Rectal smooth muscle tissue (tissue), 1 donor: Measurements from ENCODE around the gene MADCAM1.

ENCODE experiments used
- H3K27ac ChIP-seq: one replicate; pipeline ENCODE4 v1.7.0; 2013; ENCODE audit warnings: low read depth, low read length, inconsistent platforms
- H3K27me3 ChIP-seq: one replicate; pipeline ENCODE4 v1.7.0; 2013; ENCODE audit warnings: low read length; ENCODE audit not compliant: control insufficient read depth, insufficient read depth
- H3K36me3 ChIP-seq: one replicate; pipeline ENCODE4 v1.7.0; 2013; ENCODE audit warnings: low read length; ENCODE audit not compliant: control insufficient read depth, insufficient read depth
- H3K4me1 ChIP-seq: one replicate; pipeline ENCODE4 v1.7.0; 2013; ENCODE audit warnings: low read length; ENCODE audit not compliant: control insufficient read depth, insufficient read depth
- H3K4me3 ChIP-seq: one replicate; pipeline ENCODE4 v1.7.0; 2013; ENCODE audit warnings: low read length
- H3K9ac ChIP-seq: one replicate; pipeline ENCODE4 v1.7.0; 2013; ENCODE audit warnings: low read length

The MADCAM1 gene

DNA sequence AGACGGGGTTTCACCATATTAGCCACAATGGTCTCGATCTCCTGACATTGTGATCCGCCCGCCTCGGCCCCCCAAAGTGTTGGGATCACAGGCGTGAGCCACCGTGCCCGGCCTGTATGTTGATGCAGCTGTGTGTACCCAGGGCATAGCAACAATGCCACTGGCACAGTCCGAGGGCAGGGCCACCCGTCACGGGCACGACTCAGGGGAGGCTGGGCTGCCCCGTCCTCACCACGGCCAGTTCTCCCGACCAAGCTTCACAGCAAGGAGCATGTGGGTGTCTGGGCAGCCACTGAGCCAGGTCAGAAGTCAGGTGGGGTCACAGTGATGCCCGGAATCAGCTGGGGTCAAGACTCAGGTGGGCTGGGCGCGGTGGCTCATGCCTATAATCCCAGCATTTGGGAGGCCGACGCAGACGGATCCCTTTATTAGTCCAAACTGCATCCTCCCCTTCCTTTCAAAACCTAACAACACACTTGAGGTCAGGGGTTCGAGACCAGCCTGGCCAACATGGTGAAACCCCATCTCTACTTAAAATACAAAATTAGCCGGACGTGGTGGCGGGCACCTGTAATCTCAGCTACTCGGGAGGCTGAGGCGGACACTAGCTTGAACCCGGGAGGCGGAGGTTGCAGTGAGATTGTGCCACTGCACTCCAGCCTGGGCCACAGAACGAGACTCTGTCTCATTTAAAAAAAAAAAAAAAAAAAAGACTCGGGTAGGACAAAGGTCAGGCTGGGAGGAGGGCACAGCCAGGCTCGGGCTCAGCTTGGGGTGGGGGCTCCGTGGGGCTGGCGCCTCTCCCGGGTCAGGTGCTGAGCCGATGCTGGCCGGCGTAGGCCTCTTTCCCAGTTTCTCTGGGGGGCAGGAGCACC, 34.1 kb downstream of the MADCAM1 start:
- Histone ChIP-seq H3K9ac (peak overlapping the region; percentile 40), H3K4me3 (peak overlapping the region; percentile 82), H3K27me3 (peaks cover 2% of the 10 kb centered on the region), H3K4me1 (peaks cover 18% of the 10 kb centered on the region), H3K27ac (peak overlapping the region; percentile 92), H3K36me3 (no peaks in the 10 kb centered on the region)

DNA sequence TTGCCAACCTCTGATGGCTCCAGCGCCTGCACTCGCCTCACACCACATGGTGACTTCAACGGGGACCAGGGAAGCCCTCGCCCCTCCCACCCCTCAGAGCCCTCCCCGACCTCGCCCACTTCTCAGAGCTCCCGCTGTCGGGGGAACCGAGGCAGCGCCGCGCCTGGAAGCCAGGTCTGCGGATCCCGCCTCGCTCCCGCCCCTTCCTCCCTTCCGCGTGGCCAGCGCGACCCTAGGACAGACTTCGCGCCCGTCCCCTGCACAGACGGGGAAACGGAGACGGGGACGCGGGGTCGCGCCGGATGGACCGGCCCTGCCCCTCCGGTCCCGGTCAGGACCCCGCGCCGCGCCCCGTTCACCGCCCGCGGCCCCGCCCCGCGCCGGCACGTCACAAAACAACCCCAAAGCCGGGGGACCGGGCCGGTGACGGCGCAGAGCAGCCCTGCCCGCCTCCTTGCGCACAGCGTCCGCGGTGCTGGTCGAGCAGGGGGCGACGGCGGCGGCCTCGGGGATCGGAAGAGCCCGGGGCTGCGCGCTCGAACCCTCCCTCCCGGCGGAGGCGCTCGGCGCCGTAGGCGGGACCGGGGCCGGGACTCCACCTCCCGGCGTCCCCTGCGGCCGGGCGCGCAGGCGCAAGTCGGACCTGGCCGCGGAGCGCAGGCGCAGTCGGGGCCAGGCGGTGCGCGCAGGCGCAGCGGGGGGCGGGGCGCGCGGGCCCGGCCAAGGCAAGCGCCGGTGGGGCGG, 34.9 kb downstream of the MADCAM1 start:
- Histone ChIP-seq H3K4me1 (peaks cover 21% of the 10 kb centered on the region), H3K4me3 (peak overlapping the region; percentile 82), H3K27me3 (peaks cover 2% of the 10 kb centered on the region), H3K36me3 (peaks cover 5% of the 10 kb centered on the region), H3K27ac (peak overlapping the region; percentile 92), H3K9ac (peak overlapping the region; percentile 40)

DNA sequence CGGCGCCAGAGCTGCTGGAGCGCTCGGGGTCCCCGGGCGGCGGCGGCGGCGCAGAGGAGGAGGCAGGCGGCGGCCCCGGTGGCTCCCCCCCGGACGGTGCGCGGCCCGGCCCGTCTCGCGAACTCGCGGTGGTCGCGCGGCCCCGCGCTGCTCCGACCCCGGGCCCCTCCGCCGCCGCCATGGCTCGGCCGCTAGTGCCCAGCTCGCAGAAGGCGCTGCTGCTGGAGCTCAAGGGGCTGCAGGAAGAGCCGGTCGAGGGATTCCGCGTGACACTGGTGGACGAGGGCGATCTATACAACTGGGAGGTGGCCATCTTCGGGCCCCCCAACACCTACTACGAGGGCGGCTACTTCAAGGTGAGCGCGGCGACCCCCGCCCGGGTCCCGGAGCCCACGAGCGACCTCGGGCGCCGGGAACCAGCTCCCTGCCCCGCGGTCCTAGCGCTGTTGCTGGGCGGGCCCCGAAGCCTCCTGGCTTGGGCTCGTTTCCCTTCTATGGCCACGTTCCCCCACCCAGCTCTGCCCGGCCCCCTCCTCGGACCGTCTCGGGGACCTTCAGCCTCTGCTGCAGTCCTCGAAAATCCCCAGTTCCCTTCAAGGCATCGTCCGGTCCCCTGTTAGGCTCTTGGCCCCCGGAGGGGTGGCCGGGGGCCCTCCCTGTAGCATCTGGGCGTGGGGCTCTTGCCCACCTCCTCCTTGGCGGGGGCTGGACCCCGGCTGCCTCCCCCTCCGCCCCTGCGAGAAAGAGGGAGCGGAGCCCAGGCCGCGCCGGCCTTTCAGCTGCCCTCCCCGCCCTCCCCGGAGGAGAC, 35.7 kb downstream of the MADCAM1 start, which contains the start of gene CDC34:
CDC34 (plus strand) TSS at position 8 of the 808 bp plus-strand sequence; CDS start at position 180, 172 bp downstream.
- Histone ChIP-seq H3K27me3 (no peaks in the 10 kb centered on the region), H3K4me1 (peaks cover 21% of the 10 kb centered on the region), H3K36me3 (peaks cover 12% of the 10 kb centered on the region), H3K27ac (peak within 1 kb of the TSS; percentile 92), H3K4me3 (peak within 1 kb of the TSS; percentile 93), H3K9ac (peak within 1 kb of the TSS; percentile 82)

GRCh38 chr19:532561-533363, 36.5 kb downstream of the MADCAM1 start:
- peak overlapping the region; percentile 93 for H3K4me3 ChIP-seq
- H3K27ac ChIP-seq = peak overlapping the region; percentile 83
- peaks cover 14% of the 10 kb centered on the region for H3K36me3 ChIP-seq
- no peaks in the 10 kb centered on the region for H3K27me3 ChIP-seq
- H3K9ac ChIP-seq = peak overlapping the region; percentile 82
- H3K4me1 ChIP-seq = peaks cover 21% of the 10 kb centered on the region

GRCh38 chr19:533364-534058, 37.2 kb downstream of the MADCAM1 start:
- H3K9ac ChIP-seq = peak overlapping the region; percentile 82
- peak overlapping the region; percentile 83 for H3K27ac ChIP-seq
- peak overlapping the region; percentile 93 for H3K4me3 ChIP-seq
- no peaks in the 10 kb centered on the region for H3K27me3 ChIP-seq
- peaks cover 21% of the 10 kb centered on the region for H3K4me1 ChIP-seq
- peaks cover 19% of the 10 kb centered on the region for H3K36me3 ChIP-seq

DNA sequence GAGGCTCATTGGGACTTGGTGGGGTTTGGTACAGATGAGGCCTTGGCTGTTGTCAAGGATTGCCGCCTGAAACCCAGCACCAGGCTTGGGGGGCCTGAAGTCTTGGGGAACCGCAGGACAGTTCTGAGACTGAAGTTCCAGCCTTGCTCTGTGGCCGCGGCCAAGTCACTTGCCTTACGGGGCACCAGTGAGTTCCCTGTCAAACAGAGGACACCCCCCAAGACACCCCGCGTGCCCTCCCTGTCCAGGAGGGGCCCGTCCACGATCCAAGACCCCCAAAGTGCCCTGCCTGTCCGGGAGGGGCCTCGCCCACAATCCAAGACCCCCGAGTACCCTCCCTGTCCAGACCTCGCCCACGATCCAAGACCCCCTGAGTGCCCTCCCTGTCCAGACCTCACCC, 37.8 kb downstream of the MADCAM1 start:
- peaks cover 21% of the 10 kb centered on the region for H3K4me1 ChIP-seq
- no peak overlapping the region for H3K9ac ChIP-seq
- peak overlapping the region; percentile 83 for H3K27ac ChIP-seq
- H3K4me3 ChIP-seq = peak overlapping the region; percentile 93
- H3K36me3 ChIP-seq = peaks cover 25% of the 10 kb centered on the region
- H3K27me3 ChIP-seq = no peaks in the 10 kb centered on the region

DNA sequence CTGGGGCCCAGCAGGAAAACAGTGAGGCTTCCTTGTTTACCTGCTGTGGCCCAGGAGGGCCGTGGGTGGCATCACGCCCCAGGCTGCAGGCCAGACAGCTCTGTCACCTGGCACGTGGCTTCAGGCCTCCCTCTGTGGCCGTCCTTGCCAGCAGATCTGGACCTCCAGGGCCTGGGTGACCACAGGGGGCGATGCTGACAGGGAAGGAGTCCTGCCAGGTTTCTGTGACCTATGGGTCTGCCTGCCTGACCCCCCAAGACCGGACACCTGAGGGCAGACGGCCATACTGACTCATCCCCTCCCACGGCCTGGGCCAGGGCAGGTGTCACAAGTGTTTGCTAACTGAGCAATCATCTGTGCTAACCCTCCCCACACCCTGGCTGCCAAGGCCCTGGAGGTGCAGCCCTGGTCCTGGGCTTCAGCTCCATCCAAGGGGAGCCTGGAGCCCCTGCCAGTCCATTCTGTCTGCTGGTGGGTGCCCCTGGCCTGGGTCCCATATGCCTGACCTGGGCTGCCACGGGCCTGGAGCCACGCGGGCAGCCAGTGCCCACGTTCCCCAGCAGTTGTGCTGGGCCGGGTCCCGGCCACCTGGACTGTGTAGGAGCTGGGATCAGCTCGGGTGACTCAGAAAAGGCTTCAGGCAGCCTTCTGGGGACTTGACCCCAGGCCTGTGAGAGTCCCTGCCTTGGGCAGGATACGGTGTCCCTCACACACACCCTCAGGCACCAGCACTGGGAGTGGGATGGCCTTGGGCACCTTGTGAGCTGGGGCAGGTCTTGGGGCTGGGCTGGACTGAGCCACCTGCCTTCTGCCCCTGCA, 38.9 kb downstream of the MADCAM1 start:
- H3K36me3 ChIP-seq = peaks cover 30% of the 10 kb centered on the region
- H3K4me3 ChIP-seq = no peak overlapping the region
- no peak overlapping the region for H3K9ac ChIP-seq
- no peak overlapping the region for H3K27ac ChIP-seq
- H3K4me1 ChIP-seq = peaks cover 21% of the 10 kb centered on the region
- H3K27me3 ChIP-seq = no peaks in the 10 kb centered on the region

GRCh38 chr19:536031-536880, 40.0 kb downstream of the MADCAM1 start:
- Histone ChIP-seq H3K9ac (no peak overlapping the region), H3K27ac (no peak overlapping the region), H3K4me1 (peaks cover 19% of the 10 kb centered on the region), H3K27me3 (no peaks in the 10 kb centered on the region), H3K36me3 (peaks cover 30% of the 10 kb centered on the region), H3K4me3 (no peak overlapping the region)

DNA sequence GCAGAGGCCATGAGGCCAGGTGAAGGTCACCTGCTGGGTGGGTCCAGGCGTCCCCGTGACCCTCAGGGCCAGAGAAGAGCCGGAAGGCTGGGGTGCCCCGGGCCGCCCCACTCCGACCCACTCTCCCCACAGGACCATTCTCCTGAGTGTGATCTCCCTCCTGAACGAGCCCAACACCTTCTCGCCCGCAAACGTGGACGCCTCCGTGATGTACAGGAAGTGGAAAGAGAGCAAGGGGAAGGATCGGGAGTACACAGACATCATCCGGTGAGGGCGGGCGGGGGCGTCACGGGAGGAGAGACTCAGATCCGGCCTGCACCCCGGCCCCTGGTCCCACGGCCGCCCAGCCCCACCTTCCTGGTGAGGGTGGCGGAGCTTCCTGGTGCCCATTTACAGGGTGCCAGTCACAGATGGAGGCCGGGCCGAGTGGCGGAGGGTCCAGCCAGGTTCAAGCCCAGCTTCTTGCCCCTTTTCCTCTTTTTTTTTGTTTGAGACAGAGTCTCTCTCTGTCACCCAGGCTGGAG, 40.7 kb downstream of the MADCAM1 start:
- Histone ChIP-seq H3K36me3 (peaks cover 31% of the 10 kb centered on the region), H3K27me3 (no peaks in the 10 kb centered on the region), H3K4me1 (peaks cover 19% of the 10 kb centered on the region), H3K9ac (no peak overlapping the region), H3K27ac (no peak overlapping the region), H3K4me3 (no peak overlapping the region)
